HCT116 (cell line): ENCODE measurements around the gene TIPARP. TPM values are rescaled to one million over a fixed set of nuclear protein-coding genes. Genes with fewer than 3 reads are reported as not detected.

Experiments
- ATAC-seq: fragments of 200-7000 bp; cut with Tn5 transposase; 2 replicates; pipeline ENCODE4 v1.9.1; 2020; ENCODE audit warnings: mild to moderate bottlenecking, moderate library complexity
- BruUV-seq: library from RNA; stranded (reverse); fragments of 400-500 nt; replicated peaks from 2 replicates; lab custom pipeline; 2021; lab: Mats Ljungman, UMichigan
- CTCF ChIA-PET: fragments of 300-600 bp; sonication (Branson Sonifier 250); formaldehyde crosslinking; loops from one replicate; lab custom pipeline; 2021; ENCODE audit warnings: antibody characterized with exemption; lab: Charles Lee
- POLR2A ChIA-PET: fragments of 300-600, 350-600 bp; sonication (Branson Sonifier 250); formaldehyde crosslinking; loops from one replicate; lab custom pipeline; 2021; ENCODE audit warnings: antibody characterized with exemption; lab: Charles Lee
- RAD21 ChIA-PET, 2 experiments: fragments of 300-600 bp; sonication (Branson Sonifier 250); formaldehyde crosslinking; loops; one replicate each; lab custom pipeline; 2023; ENCODE audit warnings: low total read pairs in 2 of 2; ENCODE audit not compliant: uncharacterized antibody in 2 of 2, unreplicated experiment in 2 of 2, low non-redundant PET in 1 of 2; lab: Charles Lee
- DNase-seq: peaks from one replicate; pipeline ENCODE4 v3.0.0-alpha.2; 2010; ENCODE audit warnings: low read depth, low spot score
- H2AFZ ChIP-seq: fragments of 200-600 bp; shearing (Covaris generic), sonication (generic); 2 replicates; pipeline ENCODE4 v1.6.1; 2017; ENCODE audit warnings: low read depth, mixed run types, mixed read lengths, antibody characterized with exemption, low read length; ENCODE audit not compliant: poor library complexity, severe bottlenecking
- H3K27ac ChIP-seq: 2 replicates; pipeline ENCODE4 v1.5.1; 2012; ENCODE audit warnings: low read depth, low read length
- H3K27me3 ChIP-seq: fragments of 200-600 bp; sonication (generic); 2 replicates; pipeline ENCODE4 v1.6.1; 2016; ENCODE audit warnings: mixed run types, low read length, mixed read lengths; ENCODE audit not compliant: insufficient read depth
- H3K36me3 ChIP-seq, 2 experiments: fragments of 200-500 bp in 1 of 2; fragments of 200-600 bp in 1 of 2; sonication (Bioruptor generic) in 1 of 2; sonication (generic) in 1 of 2; 2 replicates each; pipeline versions ENCODE4 v1.5.1 to v1.6.1; 2014 to 2016; ENCODE audit warnings: low read length in 2 of 2, inconsistent platforms in 1 of 2, mixed read lengths in 1 of 2, mixed run types in 1 of 2; ENCODE audit not compliant: insufficient read depth in 2 of 2, control insufficient read depth in 1 of 2
- H3K4me1 ChIP-seq, 2 experiments: fragments of 200-600 bp in 1 of 2; sonication (generic) in 1 of 2; 2 replicates each; pipeline versions ENCODE4 v1.5.1 to v1.6.1; 2012 to 2017; ENCODE audit warnings: low read length in 2 of 2, inconsistent platforms in 1 of 2, mild to moderate bottlenecking in 1 of 2, mixed read lengths in 1 of 2, mixed run types in 1 of 2, moderate library complexity in 1 of 2; ENCODE audit not compliant: insufficient read depth in 2 of 2, control insufficient read depth in 1 of 2
- H3K4me2 ChIP-seq: fragments of 200-600 bp; sonication (generic); 2 replicates; pipeline ENCODE4 v1.6.1; 2017; ENCODE audit warnings: mixed run types, low read length, mixed read lengths
- H3K4me3 ChIP-seq, 2 experiments: fragments of 200-600 bp in 1 of 2; sonication (generic) in 1 of 2; replicated peaks in 1 of 2; 2 replicates each; pipeline ENCODE4 v1.5.1; 2011 to 2016; ENCODE audit warnings: low read length in 2 of 2, control low read depth in 1 of 2, low read depth in 1 of 2, mild to moderate bottlenecking in 1 of 2, mixed read lengths in 1 of 2, mixed run types in 1 of 2
- H3K79me2 ChIP-seq: fragments of 200-600 bp; sonication (generic); 2 replicates; pipeline ENCODE4 v1.6.1; 2017; ENCODE audit warnings: mild to moderate bottlenecking, mixed run types, low read length, moderate library complexity, mixed read lengths; ENCODE audit not compliant: insufficient read depth
- H3K9ac ChIP-seq: fragments of 200-600 bp; sonication (generic); 2 replicates; pipeline ENCODE4 v1.6.1; 2016; ENCODE audit warnings: low read length, mixed read lengths
- H3K9me2 ChIP-seq: fragments of 200-600 bp; sonication (generic), shearing (Covaris generic); 2 replicates; pipeline ENCODE4 v1.6.1; 2017; ENCODE audit warnings: mixed run types, mild to moderate bottlenecking, moderate library complexity; ENCODE audit not compliant: insufficient read depth
- H3K9me3 ChIP-seq, 2 experiments: fragments of 200-500 bp in 1 of 2; fragments of 200-600 bp in 1 of 2; sonication (Bioruptor generic) in 1 of 2; sonication (generic) in 1 of 2; 2 replicates each; pipeline ENCODE4 v1.6.1; 2014 to 2017; ENCODE audit warnings: low read length in 2 of 2, mixed read lengths in 2 of 2, inconsistent platforms in 1 of 2, low read depth in 1 of 2, mild to moderate bottlenecking in 1 of 2, mixed run types in 1 of 2, moderate library complexity in 1 of 2; ENCODE audit not compliant: control insufficient read depth in 1 of 2, insufficient read depth in 1 of 2
- H4K20me1 ChIP-seq: fragments of 200-600 bp; sonication (generic), shearing (Covaris generic); 2 replicates; pipeline ENCODE4 v1.6.1; 2017; ENCODE audit warnings: mixed run types, mild to moderate bottlenecking, moderate library complexity; ENCODE audit not compliant: insufficient read depth
- ATF3 ChIP-seq: IDR thresholded peaks from 2 replicates; pipeline ENCODE4 v1.6.1; 2012
- CBX3 ChIP-seq: IDR thresholded peaks from 2 replicates; pipeline ENCODE4 v1.6.1; 2012; ENCODE audit warnings: low read depth
- CEBPB ChIP-seq: IDR thresholded peaks from 2 replicates; pipeline ENCODE4 v1.6.1; 2012; ENCODE audit warnings: low read depth
- EGR1 ChIP-seq: IDR thresholded peaks from 2 replicates; pipeline ENCODE4 v1.6.1; 2012; ENCODE audit warnings: low read depth
- EZH2 ChIP-seq: fragments of 200-600 bp; sonication (generic); IDR thresholded peaks from 2 replicates; pipeline ENCODE4 v1.6.1; 2017; ENCODE audit warnings: antibody characterized with exemption, mixed run types
- FOSL1 ChIP-seq: IDR thresholded peaks from 2 replicates; pipeline ENCODE4 v1.6.1; 2012; ENCODE audit warnings: low read depth
- JUND ChIP-seq: IDR thresholded peaks from 2 replicates; pipeline ENCODE4 v1.6.1; 2012
- MAX ChIP-seq: IDR thresholded peaks from 2 replicates; pipeline ENCODE4 v1.6.1; 2012
- POLR2A ChIP-seq: IDR thresholded peaks from 2 replicates; pipeline ENCODE4 v1.7.0; 2011; ENCODE audit warnings: borderline replicate concordance; ENCODE audit not compliant: insufficient read depth, insufficient read length; ENCODE audit errors: extremely low read depth
- POLR2AphosphoS5 ChIP-seq: IDR thresholded peaks from 2 replicates; pipeline ENCODE4 v1.6.1; 2011; ENCODE audit warnings: mild to moderate bottlenecking, low read depth, low read length, moderate library complexity
- RAD21 ChIP-seq: IDR thresholded peaks from 2 replicates; pipeline ENCODE4 v1.6.1; 2012; ENCODE audit warnings: low read depth, mild to moderate bottlenecking
- REST ChIP-seq: IDR thresholded peaks from 2 replicates; pipeline ENCODE4 v1.6.1; 2012; ENCODE audit warnings: low read depth
- SIN3A ChIP-seq: IDR thresholded peaks from 2 replicates; pipeline ENCODE4 v1.6.1; 2012; ENCODE audit warnings: low read depth
- SRF ChIP-seq: IDR thresholded peaks from 2 replicates; pipeline ENCODE4 v1.6.1; 2012; ENCODE audit warnings: low read depth
- TCF7L2 ChIP-seq: IDR thresholded peaks from 2 replicates; pipeline ENCODE4 v1.7.0; 2011; ENCODE audit warnings: borderline replicate concordance, inconsistent platforms; ENCODE audit not compliant: insufficient read depth, insufficient read length; ENCODE audit errors: extremely low read depth
- YY1 ChIP-seq: IDR thresholded peaks from 2 replicates; pipeline ENCODE4 v1.6.1; 2011; ENCODE audit warnings: low read length, low read depth, moderate library complexity, mild to moderate bottlenecking; ENCODE audit not compliant: insufficient replicate concordance; ENCODE audit errors: extremely low read depth
- ZFX ChIP-seq: fragments of 450-650 bp; IDR thresholded peaks from 2 replicates; pipeline ENCODE4 v1.6.1; 2017
- ZNF274 ChIP-seq: fragments of 200-500 bp; sonication (Bioruptor generic); IDR thresholded peaks from 2 replicates; pipeline ENCODE4 v1.6.1; 2014; ENCODE audit warnings: mild to moderate bottlenecking, low read depth, low read length, inconsistent platforms
- intact Hi-C: fragments of 100-400 bp; cut with micrococcal nuclease; formaldehyde crosslinking; loops from 2 replicates; pipeline ENCODE4 v1.10.0; 2022
- total RNA-seq: library from RNA; stranded (reverse); gene quantifications from one replicate; pipeline ENCODE4 v1.2.1, GENCODE V29; 2021; ENCODE audit not compliant: unreplicated experiment
- TF ChIP-seq, protein P1 (sequence below), 3 experiments: fragments of 200-600 bp in 1 of 3; sonication (generic) in 1 of 3; IDR thresholded peaks in 2 of 3; conservative IDR thresholded peaks in 1 of 3; 2 replicates each; pipeline ENCODE4 v1.5.1; 2012 to 2017; ENCODE audit warnings: low read depth in 2 of 3, low read length in 2 of 3, antibody characterized with exemption in 1 of 3, borderline replicate concordance in 1 of 3, control low read depth in 1 of 3, mild to moderate bottlenecking in 1 of 3, mixed read lengths in 1 of 3, mixed run types in 1 of 3, moderate library complexity in 1 of 3; ENCODE audit not compliant: insufficient read depth in 1 of 3

Gene TIPARP
- total RNA-seq, 1 experiment from 2014 or later: 51.3 TPM

GRCh38 chr3:156677536-156677935, 3.1 kb downstream of the TIPARP start:
- H3K4me2 ChIP-seq: no peak overlapping the region
- no peak overlapping the region for H3K4me3 ChIP-seq
- no peak overlapping the region for H2AFZ ChIP-seq
- ChIA-PET POLR2A (interaction anchor here (1.7 kb wide), 1 partner anchor 411 kb away, joined by 5 read pairs; no protein-coding TSS in a partner anchor), RAD21 (no interaction called here), CTCF (no interaction called here)
- peaks cover 12 to 19% of the 10 kb centered on the region in 2 experiments for H3K4me1 ChIP-seq
- no peaks in the 10 kb centered on the region for H3K9me3 ChIP-seq
- H3K9me2 ChIP-seq: no peaks in the 10 kb centered on the region
- ATAC-seq: no peak
- H3K36me3 ChIP-seq: peaks cover 31 to 44% of the 10 kb centered on the region in 2 experiments; a peak in 3 of 4 replicates
- H3K79me2 ChIP-seq: peaks cover 81% of the 10 kb centered on the region
- H3K9ac ChIP-seq: no peak overlapping the region
- DNase-seq: no peak
- intact Hi-C loops: no loop called here
- H3K27me3 ChIP-seq: no peaks in the 10 kb centered on the region
- TF ChIP-seq CEBPB (no peak), YY1 (no peak), FOSL1 (no peak), JUND (no peak), ZFX (no peak), POLR2A (no peak), POLR2AphosphoS5 (no peak), MAX (no peak), SIN3A (no peak), EZH2 (no peak), ZNF274 (no peak), EGR1 (no peak), TCF7L2 (no peak), SRF (no peak), RAD21 (no peak), ATF3 (no peak), REST (no peak), CBX3 (no peak)
- TF ChIP-seq, protein P1, sequence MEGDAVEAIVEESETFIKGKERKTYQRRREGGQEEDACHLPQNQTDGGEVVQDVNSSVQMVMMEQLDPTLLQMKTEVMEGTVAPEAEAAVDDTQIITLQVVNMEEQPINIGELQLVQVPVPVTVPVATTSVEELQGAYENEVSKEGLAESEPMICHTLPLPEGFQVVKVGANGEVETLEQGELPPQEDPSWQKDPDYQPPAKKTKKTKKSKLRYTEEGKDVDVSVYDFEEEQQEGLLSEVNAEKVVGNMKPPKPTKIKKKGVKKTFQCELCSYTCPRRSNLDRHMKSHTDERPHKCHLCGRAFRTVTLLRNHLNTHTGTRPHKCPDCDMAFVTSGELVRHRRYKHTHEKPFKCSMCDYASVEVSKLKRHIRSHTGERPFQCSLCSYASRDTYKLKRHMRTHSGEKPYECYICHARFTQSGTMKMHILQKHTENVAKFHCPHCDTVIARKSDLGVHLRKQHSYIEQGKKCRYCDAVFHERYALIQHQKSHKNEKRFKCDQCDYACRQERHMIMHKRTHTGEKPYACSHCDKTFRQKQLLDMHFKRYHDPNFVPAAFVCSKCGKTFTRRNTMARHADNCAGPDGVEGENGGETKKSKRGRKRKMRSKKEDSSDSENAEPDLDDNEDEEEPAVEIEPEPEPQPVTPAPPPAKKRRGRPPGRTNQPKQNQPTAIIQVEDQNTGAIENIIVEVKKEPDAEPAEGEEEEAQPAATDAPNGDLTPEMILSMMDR (IDR thresholded peaks at IDR 0.05 in 2 of 3, conservative IDR thresholded peaks at IDR 0.05 in 1 of 3; ENCODE audit: borderline replicate concordance in 1 of 3, insufficient read depth in 1 of 3, low read depth in 2 of 3, low read length in 2 of 3): no peak
- TF ChIP-seq, all 23 proteins: peak for 0
- H4K20me1 ChIP-seq: peaks cover 62% of the 10 kb centered on the region
- H3K27ac ChIP-seq: no peak overlapping the region
- BruUV-seq: no TSS peak
